GM19372 (cell line): ENCODE results near the gene RWDD3.

Experiments used
- ATAC-seq: cut with Tn5 transposase; IDR thresholded peaks from one replicate; pipeline ENCODE4 v1.9.1; 2021; ENCODE audit warnings: mild to moderate bottlenecking, low read depth, moderate library complexity; ENCODE audit not compliant: unreplicated experiment

The RWDD3 gene

DNA sequence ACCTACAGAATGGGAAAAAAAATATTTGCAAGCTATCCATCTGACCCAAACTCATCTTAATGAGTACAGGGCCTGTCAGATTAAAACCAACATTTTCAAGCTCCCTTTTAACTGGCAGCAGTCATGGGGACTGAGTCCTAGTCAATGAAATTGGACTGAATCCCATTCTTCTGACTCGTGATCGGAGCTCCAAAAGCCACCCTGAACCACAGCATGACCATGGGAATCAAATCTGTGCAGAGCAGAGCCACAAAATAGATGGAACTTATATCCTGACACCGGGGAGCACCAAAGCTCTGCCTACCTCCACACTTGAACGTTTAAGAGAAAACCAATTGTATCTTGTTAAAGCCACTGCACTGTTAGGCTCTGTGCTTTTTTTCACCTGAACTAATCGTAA lies 5.0 kb upstream of the RWDD3 start:
- ATAC-seq = no peak

DNA sequence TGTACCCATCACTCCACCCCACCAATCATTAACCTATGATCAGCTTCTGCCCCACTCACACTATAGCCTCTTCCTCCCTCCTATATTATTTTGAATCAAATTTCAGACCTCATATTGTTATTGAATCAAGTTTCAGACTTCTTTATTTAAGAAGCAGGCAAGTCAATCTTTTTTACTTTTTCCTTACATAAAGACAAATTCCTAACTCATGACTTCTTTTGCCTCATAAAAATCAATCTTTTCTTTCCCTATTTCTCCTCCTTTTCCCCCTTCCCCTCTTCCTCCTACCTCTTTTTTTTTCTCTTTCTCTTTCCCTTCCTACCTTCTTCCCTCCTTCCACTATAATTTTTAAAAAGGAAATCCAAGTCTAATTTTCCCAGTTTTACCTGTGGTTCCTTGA lies 4.3 kb upstream of the RWDD3 start:
- ATAC-seq = no peak

DNA sequence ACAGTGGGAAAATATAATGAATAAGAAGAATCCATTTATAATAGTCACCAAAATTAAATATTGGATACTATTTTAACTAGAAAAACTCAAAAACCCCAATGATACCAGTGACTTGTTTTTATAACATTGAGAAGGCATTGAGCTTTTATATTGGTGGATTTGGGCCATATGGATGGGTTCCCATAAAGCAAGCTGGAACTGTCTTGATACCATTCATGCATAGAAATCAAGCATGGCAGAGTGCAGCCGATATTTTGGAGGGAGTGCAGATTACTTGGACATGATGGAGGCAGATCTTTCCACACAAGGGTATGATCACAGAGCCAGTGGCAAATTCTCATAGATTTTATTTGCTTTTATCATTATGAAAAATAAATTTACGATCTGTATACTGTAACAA lies 3.8 kb upstream of the RWDD3 start:
- no peak for ATAC-seq

DNA sequence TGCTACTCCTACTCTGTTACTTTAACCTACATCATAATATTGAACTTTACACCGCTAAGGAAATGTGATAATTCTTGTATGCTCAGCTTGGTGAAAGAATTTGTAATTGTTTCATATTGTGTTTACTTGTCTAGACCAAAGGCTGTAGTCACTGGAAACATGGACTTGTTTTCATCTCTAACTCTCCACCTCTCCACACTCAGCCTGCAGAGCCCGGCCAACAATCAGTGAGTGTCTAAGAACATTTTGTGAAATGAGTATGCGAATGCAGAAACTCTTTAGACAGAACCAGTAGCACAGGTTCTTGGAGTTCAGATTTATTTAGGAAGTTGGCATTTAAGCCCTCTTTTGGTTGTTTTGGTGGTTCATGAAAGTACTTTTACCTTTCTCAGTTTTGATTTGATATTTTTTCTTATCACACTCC lies 3.2 kb upstream of the RWDD3 start:
- no peak for ATAC-seq

DNA sequence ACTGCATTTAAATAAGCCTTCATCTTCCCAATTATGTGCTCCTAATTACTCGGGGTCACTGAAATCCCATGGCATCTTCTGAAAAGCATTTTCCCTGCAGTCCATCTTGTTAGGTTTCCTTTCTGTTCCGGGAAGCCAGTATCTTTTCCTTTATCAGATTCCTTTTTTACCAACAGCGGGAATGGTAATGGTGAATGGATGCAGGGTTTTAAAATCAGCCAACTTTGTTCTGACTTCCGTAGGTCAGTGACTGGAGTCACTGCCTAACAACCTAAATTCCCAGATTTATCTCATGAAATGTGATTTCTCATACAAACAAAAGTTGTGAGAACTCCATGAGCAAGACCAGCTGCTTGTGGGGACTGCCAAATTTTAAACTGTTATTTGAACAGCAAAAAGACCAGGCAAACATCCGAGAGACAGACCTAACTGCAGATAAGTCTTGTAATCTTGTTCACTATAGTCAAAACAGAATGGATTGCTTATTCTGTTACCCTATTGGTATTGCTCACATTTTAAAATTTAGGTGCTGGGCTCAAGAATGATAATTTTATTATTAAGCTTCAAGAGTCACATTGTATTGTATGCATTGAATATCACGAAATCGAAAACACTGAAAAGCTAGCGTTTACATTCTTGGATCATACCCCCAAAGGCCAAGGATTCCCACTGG lies 1.2 kb upstream of the RWDD3 start:
- no peak for ATAC-seq

DNA sequence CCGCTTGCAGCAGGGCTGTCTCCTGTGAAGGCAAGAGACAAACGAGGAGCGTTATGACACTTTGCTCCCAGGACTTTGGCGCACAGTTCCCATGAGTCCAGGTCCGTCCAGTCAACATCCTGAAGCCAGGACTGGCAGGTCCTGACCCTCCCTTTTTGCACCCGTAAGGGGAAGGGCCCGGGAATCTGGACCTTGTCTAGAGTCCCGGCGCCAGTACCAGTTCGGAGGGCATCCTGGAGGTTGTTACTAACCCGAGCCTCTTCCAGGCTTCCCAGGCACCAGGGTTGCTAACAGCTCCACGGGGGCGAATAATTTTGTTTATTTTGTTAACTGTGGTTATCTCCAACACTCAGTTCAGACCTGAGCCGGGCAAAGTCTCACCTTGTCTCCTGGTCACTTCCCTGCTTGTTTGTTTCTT lies 682 bp upstream of the RWDD3 start:
- ATAC-seq = no peak

DNA sequence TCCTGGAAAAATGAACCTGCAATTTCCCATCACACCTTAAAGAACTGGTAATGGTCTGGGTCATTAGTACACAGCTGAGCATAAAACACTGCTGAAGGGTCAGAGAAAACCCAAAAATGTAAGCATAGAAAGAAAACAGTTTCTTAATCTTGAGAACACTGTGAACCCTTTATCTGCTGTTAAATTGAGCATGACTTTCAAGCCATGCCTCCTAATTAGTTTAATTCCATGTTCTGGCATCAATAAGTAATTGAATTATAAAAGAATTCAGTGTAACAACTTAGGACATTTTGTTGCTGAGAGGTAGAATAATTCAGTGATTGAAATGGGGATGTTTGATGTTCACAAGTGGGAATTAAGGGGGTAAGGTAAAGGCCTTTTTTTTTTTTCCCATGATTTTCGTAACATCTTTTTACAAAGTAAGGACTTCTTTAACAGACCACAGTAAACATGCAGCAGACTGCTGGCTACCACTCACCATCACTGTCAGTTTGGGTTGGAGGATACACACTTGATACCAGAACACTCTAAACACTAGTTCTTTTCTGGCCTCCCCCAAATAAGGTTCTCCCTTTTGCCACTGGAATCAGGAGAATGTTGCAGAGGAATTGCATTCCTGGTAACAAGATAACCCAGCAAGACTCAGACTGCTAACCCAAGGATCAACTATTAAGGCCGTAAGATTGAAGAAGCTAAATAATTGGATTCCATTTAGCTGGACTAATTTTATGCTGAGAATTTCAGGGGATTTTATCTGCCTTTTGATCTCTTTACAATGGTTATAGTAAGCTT lies 3.0 kb downstream of the RWDD3 start:
- no peak for ATAC-seq

DNA sequence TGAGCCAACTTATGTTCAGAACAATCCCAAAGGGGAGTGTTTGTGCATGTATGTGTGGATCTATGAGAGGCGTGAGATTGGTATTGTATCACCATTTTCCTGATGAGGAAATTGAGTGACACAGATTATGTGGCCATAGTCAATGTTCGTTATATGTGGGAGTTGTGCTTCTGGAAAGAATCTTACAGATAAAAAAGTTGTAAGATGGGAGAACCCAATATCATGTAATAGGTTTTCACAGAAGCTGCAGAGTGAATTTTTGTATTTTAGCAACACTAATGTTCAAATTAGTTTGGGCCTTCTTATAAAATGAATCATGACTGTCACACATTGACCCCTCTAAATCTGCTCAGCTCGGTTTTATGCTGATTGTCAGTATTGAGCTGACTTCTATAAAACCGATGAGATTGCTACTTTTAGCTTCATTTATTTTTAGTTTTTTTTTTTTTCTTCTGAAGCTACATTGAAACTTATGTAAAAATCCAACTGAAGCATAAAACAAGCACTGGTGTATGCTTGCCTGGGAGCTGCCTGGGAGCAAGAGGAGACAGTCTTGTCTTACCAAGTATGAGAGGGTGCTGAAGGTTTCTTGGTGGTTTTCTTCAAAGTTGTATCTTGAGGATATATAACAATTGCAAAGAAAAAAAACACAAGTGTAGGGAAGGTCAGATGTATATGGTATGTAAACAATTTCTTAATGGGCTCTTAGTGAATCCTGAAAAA lies 4.1 kb downstream of the RWDD3 start:
- no peak for ATAC-seq

DNA sequence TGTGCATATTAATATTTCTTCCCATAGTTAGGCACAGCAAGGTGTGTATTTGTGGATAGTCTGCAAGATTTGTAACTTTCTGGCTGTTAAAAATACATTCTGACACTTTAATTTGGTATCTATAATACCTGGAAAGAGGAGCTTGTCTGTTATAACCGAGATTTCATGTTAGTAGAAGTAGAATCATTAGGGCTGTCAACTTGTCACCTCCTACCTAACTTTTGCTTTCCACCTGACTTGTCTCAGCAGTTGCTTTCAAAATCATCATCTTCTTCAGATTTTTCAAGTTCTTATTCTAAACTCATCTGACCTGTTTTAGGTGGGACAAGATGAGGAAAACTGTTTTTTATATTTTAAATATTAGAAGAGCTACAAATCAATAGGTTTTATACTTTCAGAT lies 11.0 kb downstream of the RWDD3 start:
- ATAC-seq = no peak

DNA sequence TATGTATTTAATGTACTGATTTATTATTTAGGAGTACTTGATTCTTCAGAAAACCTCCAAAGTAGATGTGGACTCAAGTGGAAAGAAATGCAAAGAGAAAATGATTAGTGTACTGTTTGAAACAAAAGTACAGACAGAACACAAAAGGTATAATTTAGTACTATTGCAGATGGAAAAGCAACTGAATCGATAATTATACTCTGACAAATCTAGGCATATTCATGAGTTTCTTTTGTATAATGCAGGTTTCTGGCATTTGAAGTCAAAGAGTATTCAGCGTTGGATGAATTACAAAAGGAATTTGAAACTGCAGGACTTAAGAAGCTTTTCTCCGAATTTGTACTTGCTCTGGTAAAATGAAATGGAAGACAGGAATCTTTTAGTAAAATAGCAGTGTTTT lies 12.5 kb downstream of the RWDD3 start:
- no peak for ATAC-seq

DNA sequence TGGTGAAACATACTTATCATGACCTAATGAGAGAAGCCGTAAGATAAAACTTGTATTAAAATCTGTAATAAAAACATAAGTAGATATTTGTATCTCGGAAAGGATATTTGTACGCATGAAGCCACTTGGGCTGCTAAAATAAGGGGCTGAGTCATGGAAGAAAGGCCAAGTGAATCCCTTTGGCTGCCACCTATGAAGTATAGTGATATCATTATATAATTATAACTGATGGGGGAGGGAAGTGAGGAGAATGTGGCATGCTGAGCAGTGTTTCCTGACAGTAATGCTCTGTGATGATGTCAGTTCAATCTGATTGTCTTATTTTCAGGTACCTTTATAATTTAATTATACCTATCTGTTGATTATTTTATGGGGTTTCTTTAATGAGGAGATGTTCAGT lies 13.6 kb downstream of the RWDD3 start:
- ATAC-seq = no peak

DNA sequence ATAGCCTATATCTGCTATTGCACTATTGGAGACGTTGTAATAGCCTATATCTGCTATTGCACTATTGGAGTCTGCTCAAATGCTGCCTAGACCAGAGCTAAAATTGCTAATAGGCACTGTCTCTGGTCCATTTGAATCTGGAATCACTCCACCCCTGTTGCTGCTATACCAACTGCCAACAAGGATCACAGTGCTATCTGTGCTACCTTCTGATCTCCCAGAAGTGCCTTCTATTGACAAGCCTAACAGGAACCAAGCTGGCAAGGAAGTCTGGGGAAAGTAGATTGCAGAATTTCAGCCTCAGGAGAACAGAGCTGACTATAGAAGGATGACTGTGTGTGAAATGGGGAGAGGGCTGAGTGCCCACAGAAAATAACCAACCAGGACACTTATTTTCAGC lies 15.9 kb downstream of the RWDD3 start:
- ATAC-seq = no peak

DNA sequence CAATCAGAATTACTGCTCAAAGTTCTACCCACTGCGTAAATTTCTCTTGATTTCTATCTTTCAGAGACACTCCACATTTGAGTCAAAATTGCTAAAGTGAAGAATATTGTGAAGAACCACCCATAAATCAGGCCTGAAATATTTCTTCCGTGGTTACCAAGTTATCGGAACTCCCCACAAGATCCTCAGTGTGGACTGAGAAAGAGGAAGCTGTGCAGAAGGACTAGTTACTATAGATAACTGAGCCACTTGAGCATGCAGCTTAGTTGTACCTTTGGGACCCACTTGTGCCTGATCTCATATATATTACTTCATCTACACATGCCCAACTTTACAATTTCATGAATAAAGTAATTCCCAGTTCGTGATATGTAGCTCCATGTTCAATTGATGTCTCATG lies 18.4 kb downstream of the RWDD3 start:
- ATAC-seq = no peak

DNA sequence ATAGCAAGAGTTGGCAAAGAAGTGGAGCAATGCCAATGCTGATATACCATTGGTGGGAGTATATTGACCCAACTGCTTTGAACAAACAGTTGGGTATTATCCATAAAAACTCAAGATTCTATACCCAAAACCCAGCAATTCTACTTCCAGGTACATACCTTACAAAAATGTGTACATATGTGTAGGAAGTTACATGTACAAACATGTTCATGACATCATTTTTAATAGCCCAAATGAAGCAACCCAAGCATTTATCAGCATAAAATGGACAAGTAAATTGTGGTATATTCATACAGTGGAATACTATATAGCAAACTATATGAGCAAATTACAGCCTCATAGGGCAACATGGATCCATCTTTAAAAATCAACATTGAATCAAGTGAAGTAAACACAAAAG lies 20.9 kb downstream of the RWDD3 start:
- ATAC-seq = no peak

DNA sequence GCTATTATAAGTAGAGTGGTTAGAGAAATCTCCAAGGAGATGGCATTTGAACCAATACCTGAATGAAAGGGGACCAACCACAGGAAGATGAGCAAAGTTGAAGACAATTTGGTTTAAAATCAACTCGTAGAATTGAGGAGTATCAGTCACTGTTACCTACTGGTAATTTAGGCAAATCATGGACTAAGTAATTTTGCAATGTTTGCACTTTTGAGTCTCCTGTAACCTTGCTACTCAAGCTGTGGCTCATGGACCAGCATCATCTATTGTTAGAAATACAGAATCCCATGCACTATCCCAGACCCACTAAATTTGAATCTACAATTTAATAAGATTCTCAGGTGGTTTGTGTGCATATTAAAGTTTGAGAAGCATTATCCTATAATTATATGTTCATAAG lies 21.8 kb downstream of the RWDD3 start:
- ATAC-seq = no peak

DNA sequence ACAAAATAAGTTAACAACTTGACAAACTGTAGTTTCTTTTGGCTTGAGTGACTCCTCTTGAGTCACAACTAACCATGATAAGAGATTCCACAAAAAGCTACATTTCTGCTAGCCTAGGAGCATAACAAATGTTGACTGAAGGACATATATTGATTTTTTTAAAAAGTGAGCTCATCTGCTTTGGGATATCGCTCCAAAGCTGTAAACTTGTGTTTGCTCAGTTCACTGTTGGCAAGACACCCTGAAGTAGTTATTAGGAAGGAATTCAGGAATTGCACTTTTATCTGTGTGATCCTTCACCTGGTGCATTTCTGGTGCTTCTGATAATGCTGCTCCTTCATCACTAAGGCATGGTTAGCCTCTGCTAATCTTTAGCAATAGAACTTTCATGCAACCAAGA lies 23.7 kb downstream of the RWDD3 start:
- no peak for ATAC-seq

DNA sequence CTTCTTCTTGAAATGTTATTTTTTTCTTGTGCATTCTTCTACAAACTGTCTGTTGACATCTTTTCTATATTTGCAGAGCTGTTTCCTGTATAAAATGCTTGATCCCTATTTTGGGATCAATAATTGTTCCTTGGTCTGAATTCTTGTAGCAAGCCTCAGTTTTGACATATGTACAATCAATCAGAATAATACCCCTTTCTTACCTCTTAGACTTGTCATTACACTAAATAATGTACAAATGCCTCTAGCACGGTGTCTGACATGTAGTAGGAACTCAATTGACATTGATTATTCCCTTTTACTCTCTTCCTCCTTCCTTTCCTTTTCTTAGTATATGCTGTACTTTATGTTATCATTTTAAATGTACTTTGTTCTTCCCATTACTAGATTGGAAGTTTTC lies 25.2 kb downstream of the RWDD3 start:
- no peak for ATAC-seq

DNA sequence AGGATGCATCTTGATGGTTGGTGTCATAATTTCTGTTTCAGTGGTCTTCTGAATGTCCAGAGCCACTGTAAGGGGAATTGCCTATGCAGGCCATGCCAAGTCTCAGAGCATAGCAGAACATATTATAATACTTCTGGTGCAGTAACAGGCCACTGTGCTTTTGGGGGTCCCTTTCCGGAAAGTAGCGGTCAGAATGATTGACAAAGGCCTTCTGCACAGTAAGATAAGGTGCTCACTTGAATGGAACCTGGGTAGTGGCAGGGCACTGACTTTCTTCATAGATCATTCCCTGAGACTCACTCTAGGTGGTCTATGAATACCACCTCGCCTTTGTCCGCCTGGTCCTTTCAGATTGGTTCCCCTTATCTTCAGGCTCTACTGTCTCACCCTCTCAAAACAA lies 28.9 kb downstream of the RWDD3 start:
- no peak for ATAC-seq

DNA sequence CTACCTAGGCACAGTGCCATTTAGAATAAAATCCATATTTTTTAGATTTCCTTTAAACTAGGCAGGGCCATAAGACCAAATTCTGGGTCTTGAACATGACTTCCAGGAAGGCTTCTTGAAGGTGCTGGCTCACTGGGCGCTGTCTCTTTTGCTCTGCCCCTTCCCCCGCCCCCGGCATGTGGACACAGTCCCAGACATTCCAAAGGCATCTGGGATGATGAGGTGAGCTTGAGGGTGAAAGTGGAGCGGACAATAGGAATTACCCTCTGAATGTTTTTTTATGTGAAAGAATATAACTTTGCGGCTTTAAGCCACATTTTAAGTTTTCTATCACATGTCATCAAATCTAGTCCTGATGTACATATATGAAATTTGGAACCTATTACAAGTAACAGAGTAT lies 29.4 kb downstream of the RWDD3 start:
- ATAC-seq = no peak

DNA sequence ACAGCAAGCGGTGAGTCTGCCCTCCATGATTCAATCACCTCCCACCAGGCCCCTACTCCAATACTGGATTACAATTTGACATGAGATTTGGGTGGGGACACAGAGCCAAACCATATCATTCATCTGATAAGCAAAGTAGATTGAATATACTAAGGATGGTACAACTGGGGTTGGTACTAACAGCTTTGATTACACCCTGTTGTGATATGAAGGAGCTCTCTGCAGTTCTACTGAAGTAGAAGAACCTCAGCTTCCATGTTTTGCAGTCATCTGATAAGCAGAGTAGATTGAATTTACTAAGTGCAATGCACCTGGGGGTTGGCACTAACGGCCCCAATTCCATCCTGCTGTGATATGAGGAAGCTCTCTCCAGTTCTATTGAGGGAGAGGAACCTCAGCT lies 31.1 kb downstream of the RWDD3 start:
- ATAC-seq = no peak

DNA sequence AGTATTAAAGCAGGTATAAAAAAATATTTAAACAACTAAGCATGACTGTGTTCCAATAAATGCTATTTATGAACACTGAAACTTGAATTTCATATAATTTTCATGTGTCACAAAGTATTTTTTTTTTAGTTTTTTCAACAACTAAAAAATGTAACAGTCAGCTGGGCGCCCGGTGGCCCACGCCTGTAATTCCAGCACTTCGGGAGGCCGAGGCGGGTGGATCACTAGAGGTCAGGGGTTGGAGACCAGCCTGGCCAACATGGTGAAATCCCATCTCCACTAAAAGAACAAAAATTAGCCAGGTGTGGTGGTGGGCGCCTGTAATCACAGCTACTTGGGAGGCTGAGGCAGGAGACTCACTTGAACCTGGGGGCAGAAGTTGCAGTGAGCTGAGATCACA lies 42.4 kb downstream of the RWDD3 start:
- ATAC-seq = no peak
